ENCODE measurements around the gene NTRK3.

Gene NTRK3

DNA sequence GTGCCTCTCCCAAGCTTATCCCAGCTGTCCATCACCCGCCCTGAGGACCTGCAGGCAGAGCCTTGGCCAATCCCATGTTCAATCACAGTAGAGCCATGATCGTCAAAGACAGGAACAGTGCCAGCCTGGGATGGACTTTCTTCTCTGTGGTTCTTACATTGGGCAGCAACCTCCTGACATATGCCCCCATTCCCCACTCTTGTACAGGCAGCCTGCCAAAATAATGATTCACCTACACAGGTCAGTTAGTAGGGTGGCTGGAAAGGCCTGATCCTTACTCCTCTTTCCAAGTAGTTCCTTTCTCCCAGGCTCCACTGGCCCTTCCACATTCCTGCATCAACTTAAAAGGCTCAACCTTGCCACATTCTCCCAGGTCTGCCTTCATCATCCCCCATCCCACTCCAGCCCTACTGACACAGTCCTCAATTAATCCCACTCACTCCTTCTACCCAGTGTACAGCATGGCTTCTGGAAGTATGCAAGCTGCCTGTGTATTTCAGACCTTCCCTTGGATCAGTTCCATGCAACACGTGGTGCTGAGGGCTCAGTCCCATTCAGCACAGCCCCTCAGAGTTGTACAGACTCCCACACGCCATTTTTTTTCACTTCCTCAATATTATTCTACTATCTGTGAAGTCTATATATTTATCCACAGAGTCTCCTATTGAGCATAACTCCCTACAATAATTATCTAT is 189.8 kb downstream of the NTRK3 start:
- H3K4me3 ChIP-seq (ENCODE audit: low read length): no peak overlapping the region
- no peak for DNase-seq (ENCODE audit: low read depth)
- TF ChIP-seq, protein P1, sequence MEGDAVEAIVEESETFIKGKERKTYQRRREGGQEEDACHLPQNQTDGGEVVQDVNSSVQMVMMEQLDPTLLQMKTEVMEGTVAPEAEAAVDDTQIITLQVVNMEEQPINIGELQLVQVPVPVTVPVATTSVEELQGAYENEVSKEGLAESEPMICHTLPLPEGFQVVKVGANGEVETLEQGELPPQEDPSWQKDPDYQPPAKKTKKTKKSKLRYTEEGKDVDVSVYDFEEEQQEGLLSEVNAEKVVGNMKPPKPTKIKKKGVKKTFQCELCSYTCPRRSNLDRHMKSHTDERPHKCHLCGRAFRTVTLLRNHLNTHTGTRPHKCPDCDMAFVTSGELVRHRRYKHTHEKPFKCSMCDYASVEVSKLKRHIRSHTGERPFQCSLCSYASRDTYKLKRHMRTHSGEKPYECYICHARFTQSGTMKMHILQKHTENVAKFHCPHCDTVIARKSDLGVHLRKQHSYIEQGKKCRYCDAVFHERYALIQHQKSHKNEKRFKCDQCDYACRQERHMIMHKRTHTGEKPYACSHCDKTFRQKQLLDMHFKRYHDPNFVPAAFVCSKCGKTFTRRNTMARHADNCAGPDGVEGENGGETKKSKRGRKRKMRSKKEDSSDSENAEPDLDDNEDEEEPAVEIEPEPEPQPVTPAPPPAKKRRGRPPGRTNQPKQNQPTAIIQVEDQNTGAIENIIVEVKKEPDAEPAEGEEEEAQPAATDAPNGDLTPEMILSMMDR (IDR thresholded peaks at IDR 0.05; ENCODE audit: insufficient read depth, low read depth, low read length, missing control alignments): no peak

DNA sequence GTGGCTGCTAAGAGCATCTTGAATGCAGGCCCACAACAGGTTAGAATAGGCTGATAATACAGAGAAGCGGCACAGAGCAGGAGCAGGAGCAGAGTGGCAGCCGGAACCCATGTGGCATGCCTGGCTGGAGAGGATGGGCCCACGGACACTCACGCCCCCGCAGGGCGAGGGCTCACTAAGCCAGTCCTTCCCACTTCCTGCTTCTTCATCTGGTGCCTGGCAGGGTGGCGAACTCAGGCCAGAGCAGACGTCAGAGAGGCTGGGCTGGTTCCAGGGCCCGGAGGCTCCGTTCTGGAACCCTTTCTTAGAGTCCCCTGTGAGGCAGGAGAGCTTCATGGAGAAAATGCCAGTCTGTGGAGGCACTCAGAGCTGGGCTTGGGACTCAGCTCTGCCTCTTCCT is 195.1 kb downstream of the NTRK3 start:
- DNase-seq (ENCODE audit: low read depth): no peak
- H3K4me3 ChIP-seq (ENCODE audit: low read length): no peak overlapping the region
- TF ChIP-seq, protein P1 (IDR thresholded peaks at IDR 0.05; ENCODE audit: insufficient read depth, low read depth, low read length, missing control alignments): no peak

DNA sequence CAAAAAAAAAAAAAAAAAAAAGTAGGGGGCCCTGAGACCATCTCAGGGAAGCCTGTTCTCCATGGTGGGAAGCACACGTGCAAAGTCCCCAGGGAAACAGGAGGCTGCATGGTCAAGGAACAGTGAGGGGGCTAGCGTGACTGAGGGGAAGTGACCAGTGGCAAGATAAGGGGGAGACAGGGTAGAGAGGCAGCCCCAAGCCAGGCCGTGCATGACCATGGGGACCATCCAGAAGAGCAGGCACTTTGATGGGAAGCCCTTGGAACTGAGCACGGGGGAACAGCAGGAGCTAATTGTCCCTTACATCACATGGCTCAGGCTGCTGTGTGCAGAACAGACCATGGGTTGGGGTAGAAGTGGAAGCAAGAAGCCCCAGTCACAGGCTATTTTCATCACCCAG is 196.2 kb downstream of the NTRK3 start:
- TF ChIP-seq, protein P1 (IDR thresholded peaks at IDR 0.05; ENCODE audit: insufficient read depth, low read depth, low read length, missing control alignments): no peak
- no peak for DNase-seq (ENCODE audit: low read depth)
- no peak overlapping the region for H3K4me3 ChIP-seq (ENCODE audit: low read length)

DNA sequence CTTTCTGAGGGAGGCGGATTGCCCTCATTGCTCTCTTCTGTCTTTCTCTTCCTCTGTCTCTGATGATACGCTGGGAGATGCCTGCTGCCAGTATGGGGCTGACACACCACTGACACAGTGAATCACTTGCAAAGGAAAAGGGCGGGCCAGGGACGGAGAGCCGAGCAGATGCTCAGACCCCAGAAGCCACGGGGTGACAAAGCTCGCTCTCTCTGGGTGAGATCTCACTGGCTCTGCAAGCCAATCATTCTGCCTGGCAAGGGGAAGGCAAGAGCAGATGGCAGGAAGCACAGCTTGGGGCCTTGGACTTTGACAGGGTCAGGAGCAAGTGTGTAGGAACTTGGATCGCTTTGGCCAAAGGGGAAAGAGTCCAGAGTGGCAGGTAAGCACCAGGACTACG is 198.7 kb downstream of the NTRK3 start:
- TF ChIP-seq, protein P1 (IDR thresholded peaks at IDR 0.05; ENCODE audit: insufficient read depth, low read depth, low read length, missing control alignments): no peak
- H3K4me3 ChIP-seq (ENCODE audit: low read length): no peak overlapping the region
- no peak for DNase-seq (ENCODE audit: low read depth)

DNA sequence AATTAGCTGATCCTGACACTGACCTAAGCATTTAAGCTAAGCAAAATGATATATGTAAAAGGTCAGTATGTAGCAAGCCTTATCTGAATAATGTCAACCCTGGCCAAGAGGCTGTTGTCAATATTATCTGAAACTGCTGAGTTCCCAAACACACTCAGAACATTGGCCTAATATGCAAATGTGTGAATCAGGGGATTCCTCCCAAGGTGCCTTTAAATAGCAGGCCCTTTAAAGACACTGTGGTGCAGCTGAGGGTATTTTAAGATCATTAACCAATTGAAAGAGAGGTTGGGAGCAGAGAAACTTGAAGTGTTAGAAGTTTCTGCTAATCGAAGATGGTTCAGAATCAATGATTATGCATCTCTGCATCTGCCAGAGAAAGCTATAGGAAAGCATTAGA is 207.0 kb downstream of the NTRK3 start:
- no peak for DNase-seq (ENCODE audit: low read depth)
- no peak overlapping the region for H3K4me3 ChIP-seq (ENCODE audit: low read length)
- TF ChIP-seq, protein P1 (IDR thresholded peaks at IDR 0.05; ENCODE audit: insufficient read depth, low read depth, low read length, missing control alignments): no peak

DNA sequence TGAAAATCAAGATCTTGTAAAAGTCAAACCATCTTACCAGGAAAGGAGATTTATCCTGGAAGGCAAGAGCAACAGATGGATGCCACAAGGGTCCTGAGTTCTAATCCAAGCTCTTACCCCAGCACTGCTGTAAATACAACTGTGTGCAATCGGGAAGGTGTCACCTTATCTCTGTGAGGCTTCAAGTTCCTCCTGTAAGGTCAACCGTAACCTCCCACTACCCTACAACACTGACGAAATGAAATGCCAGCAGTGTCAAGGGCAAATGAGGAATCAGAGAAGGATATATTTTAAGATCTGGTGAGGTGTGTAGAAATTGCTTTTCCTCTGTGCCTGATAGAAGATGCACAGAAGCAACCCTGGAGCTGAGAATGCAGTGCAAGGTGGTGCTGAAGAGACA is 207.8 kb downstream of the NTRK3 start:
- DNase-seq (ENCODE audit: low read depth): no peak
- TF ChIP-seq, protein P1 (IDR thresholded peaks at IDR 0.05; ENCODE audit: insufficient read depth, low read depth, low read length, missing control alignments): no peak
- H3K4me3 ChIP-seq (ENCODE audit: low read length): no peak overlapping the region

DNA sequence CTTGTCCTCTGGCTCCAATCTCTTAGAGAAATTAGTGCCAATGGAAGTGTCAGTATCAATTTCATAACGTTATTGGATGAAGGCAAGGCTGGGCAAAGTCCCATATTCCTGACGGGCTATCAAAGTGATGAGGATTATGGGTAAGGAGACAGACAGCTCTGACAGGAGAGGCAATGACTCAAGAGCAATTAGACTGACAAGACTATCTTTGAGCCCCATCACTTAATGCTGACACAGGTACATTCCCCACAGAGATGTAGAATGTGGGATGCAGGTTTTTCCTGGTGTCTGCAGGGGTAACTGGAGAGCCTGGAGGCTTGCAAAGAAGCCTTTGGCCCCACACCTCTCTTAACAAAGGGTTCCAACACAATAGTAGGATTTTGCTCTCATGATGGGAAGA is 208.3 kb downstream of the NTRK3 start:
- no peak for DNase-seq (ENCODE audit: low read depth)
- no peak overlapping the region for H3K4me3 ChIP-seq (ENCODE audit: low read length)
- TF ChIP-seq, protein P1 (IDR thresholded peaks at IDR 0.05; ENCODE audit: insufficient read depth, low read depth, low read length, missing control alignments): no peak
